Measurements from ENCODE around the gene TP53RK. TPM values are rescaled to one million over a fixed set of nuclear protein-coding genes. Genes with fewer than 3 reads are reported as not detected.
A peak's percentile ranks its signal among the peaks of the same experiment; 100 is the strongest.

TP53RK gene
- total RNA-seq, 4 donors from 2014 or later: 20.2 to 49.6 (median 36.1) TPM

DNA sequence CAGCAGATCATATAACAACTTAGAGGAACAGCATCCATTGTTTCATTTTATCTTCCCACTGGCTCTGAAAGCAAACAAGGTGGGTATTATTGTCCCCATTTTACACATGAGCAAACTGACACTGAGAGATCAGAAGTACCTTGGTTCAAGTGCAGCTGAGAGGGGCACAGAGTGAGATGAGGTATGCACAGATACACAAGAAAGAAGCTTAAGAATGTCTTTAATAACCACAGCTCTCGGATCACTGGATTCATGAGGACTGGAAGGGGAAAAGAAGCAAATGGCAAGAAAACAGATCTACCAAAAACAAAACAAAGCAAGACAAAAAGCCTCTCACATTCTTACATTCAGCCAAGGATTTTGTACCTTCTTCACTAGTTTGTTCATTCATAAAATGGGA is 30.8 kb upstream of the TP53RK start:
- whole genome bisulfite sequencing, 2 donors: 29 to 46% methylated on average over 1 of the region's 1 CpG
- intact Hi-C loops (cut with DNase I): no loop called here
- TF ChIP-seq CTCF (IDR thresholded peaks at IDR 0.05): no peak
- no peak for TF ChIP-seq POLR2A (IDR thresholded peaks at IDR 0.05)

GRCh38 chr20:46717818-46718541 is 28.7 kb upstream of the TP53RK start:
- H3K36me3 ChIP-seq: no peaks in the 10 kb centered on the region
- 78 to 79% methylated on average over 9 of the region's 9 CpGs for WGBS, 2 donors
- no peaks in the 10 kb centered on the region for H3K27me3 ChIP-seq
- H3K4me1 ChIP-seq: peaks cover 16 to 55% of the 10 kb centered on the region in 2 donors
- no peak overlapping the region for H3K4me3 ChIP-seq (replicated peaks in 1 of 3)
- peak overlapping the region; percentile 6 to 65 (median 15) for H3K27ac ChIP-seq
- intact Hi-C loops (cut with DNase I): no loop called here
- peak; percentile 25 to 36 for DNase-seq
- TF ChIP-seq POLR2A (IDR thresholded peaks at IDR 0.05) (no peak), CTCF (IDR thresholded peaks at IDR 0.05) (no peak)
- no peaks in the 10 kb centered on the region for H3K9me3 ChIP-seq

More for the DNA sequence above, 30.8 kb upstream of the TP53RK start:
- Histone ChIP-seq H3K27me3 (no peaks in the 10 kb centered on the region), H3K27ac (peak overlapping the region; percentile 27 to 82 (median 67)), H3K36me3 (no peaks in the 10 kb centered on the region), H3K9me3 (no peaks in the 10 kb centered on the region), H3K4me3 (replicated peaks in 1 of 3) (no peak overlapping the region), H3K4me1 (peaks cover 16 to 45% of the 10 kb centered on the region in 2 donors)
- peak; percentile 65 to 72 for DNase-seq

DNA sequence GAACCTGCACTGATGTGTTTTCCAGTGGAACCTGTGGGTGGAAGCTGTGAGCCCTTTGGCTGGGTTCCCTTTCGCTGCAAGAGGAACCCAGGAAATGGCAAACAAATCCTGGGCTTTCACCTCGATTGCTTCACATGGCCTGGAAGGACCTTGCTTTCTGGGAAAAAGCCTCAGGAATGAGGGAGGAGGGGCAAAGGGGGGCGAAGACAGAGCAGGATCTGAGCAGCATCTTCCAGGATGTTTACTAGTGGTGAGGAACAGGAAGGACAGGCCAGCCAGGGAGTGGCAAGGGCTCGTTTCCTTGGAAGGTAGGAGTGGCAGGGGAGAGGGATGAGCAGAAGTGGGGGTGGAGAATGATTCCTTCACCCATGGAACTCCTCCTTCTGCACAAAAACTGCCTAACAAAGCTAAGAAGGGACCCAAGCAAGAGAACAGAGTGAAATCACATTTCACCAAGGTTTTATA is 26.1 kb upstream of the TP53RK start:
- H3K36me3 ChIP-seq: no peaks in the 10 kb centered on the region
- H3K9me3 ChIP-seq: no peaks in the 10 kb centered on the region
- 30 to 33% methylated on average over 4 of the region's 4 CpGs for WGBS, 2 donors
- H3K27me3 ChIP-seq: no peaks in the 10 kb centered on the region
- peak overlapping the region in 2 of 3 donors; percentile 13 to 23 for H3K27ac ChIP-seq
- no peak overlapping the region for H3K4me3 ChIP-seq (replicated peaks in 1 of 3)
- intact Hi-C loops (cut with DNase I): no loop called here
- peaks cover 35 to 66% of the 10 kb centered on the region in 2 donors for H3K4me1 ChIP-seq
- TF ChIP-seq CTCF (IDR thresholded peaks at IDR 0.05): peak in 3 of 6 experiments; percentile 10 to 22 (median 11)
- TF ChIP-seq POLR2A (IDR thresholded peaks at IDR 0.05): no peak
- DNase-seq: peak; percentile 40 to 46

DNA sequence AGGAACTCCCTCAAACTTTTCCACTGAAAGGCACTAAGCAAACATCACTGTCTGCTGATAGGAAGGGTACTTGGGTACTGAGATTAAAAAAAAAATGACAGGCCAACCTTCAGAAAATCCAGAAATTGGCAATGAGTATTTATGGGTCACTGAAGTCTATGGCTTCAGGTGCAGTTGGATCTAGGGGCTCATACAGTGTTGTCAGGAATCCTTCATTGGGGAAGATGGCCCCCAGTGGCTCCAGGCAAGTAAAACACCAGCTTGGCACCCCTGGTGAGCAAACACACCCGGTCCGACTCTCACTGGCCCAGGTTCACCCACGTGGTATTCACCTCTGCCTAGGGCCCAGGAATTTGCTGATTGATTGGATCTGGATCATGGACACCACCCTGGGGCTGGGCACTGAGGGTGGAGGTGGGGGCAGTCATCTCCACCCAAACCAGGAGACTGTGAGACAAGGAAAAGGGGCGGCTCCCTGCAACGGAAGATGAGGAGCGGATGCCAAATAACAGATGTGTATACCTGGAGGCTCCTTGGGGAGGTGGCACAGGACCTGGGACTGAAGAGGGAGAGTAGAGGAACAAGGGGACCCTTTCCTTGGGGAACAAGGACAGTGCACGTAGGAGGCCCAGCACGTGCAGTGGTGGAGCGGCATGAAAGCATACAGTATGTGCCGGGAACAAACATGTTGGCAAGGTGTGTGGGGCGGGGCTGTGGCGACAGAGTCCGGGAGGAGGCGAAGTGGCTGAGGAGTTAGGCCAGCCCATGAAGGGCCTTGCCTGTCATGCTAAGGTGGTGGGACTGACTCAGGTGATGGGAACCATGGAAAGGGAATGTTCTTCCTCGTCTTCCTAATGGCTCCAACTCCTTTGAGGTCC is 25.0 kb upstream of the TP53RK start:
- no peak overlapping the region for H3K4me3 ChIP-seq (replicated peaks in 1 of 3)
- no peaks in the 10 kb centered on the region for H3K9me3 ChIP-seq
- no peaks in the 10 kb centered on the region for H3K27me3 ChIP-seq
- TF ChIP-seq POLR2A (IDR thresholded peaks at IDR 0.05) (no peak), CTCF (IDR thresholded peaks at IDR 0.05) (no peak)
- DNase-seq: no peak
- intact Hi-C loops (cut with DNase I): no loop called here
- H3K4me1 ChIP-seq: peaks cover 27 to 62% of the 10 kb centered on the region in 2 donors
- no peak overlapping the region for H3K27ac ChIP-seq
- no peaks in the 10 kb centered on the region for H3K36me3 ChIP-seq
- WGBS, 2 donors: 92% methylated on average over 15 of the region's 15 CpGs
